A673 (cell line): ENCODE measurements around the gene CELSR1. TPM values are rescaled to one million over a fixed set of nuclear protein-coding genes. Genes with fewer than 3 reads are reported as not detected.

Experiments
- BruUV-seq: library from RNA; stranded (reverse); fragments of 400-500 nt; replicated peaks from 2 replicates; lab custom pipeline; 2021; lab: Mats Ljungman, UMichigan
- CTCF ChIA-PET: fragments of 300-600 bp; sonication (Branson Sonifier 250); formaldehyde crosslinking; loops from one replicate; lab custom pipeline; 2022; ENCODE audit warnings: antibody characterized with exemption; lab: Charles Lee
- POLR2A ChIA-PET: fragments of 300-600 bp; sonication (Branson Sonifier 250); formaldehyde crosslinking; loops from one replicate; lab custom pipeline; 2022; ENCODE audit warnings: antibody characterized with exemption; ENCODE audit not compliant: low non-redundant PET; lab: Charles Lee
- DNase-seq: peaks from one replicate; pipeline ENCODE4 v3.0.0-alpha.2; 2015; ENCODE audit warnings: low spot score
- H3K27ac ChIP-seq: fragments of 200-600 bp; sonication (generic); 2 replicates; pipeline ENCODE4 v1.5.1; 2016; ENCODE audit warnings: mixed run types, low read depth, mild to moderate bottlenecking, mixed read lengths, antibody characterized with exemption, low read length; ENCODE audit not compliant: poor library complexity, severe bottlenecking
- H3K27me3 ChIP-seq: fragments of 200-600 bp; sonication (generic); replicated peaks from 2 replicates; pipeline ENCODE4 v1.6.1; 2017; ENCODE audit warnings: mixed run types, low read depth, mild to moderate bottlenecking, mixed read lengths, antibody characterized with exemption, low read length; ENCODE audit not compliant: insufficient read depth, poor library complexity
- H3K36me3 ChIP-seq: fragments of 200-600 bp; sonication (generic); 2 replicates; pipeline ENCODE4 v1.6.1; 2016; ENCODE audit warnings: mixed run types, mild to moderate bottlenecking, mixed read lengths, antibody characterized with exemption, low read length; ENCODE audit not compliant: insufficient read depth, poor library complexity, severe bottlenecking
- H3K4me1 ChIP-seq: fragments of 200-600 bp; sonication (generic); 2 replicates; pipeline ENCODE4 v1.6.1; 2017; ENCODE audit warnings: mixed run types, mild to moderate bottlenecking, mixed read lengths, antibody characterized with exemption, low read length; ENCODE audit not compliant: insufficient read depth, poor library complexity, severe bottlenecking
- H3K4me3 ChIP-seq: fragments of 200-600 bp; sonication (generic); 2 replicates; pipeline ENCODE4 v1.5.1; 2016; ENCODE audit warnings: low read depth, mixed run types, mild to moderate bottlenecking, mixed read lengths, low read length; ENCODE audit not compliant: poor library complexity, severe bottlenecking
- H3K9me3 ChIP-seq: fragments of 200-600 bp; sonication (generic); 2 replicates; pipeline ENCODE4 v1.6.1; 2016; ENCODE audit warnings: mixed run types, low read depth, mild to moderate bottlenecking, mixed read lengths, antibody characterized with exemption, low read length; ENCODE audit not compliant: poor library complexity, severe bottlenecking
- EZH2 ChIP-seq: fragments of 200-600 bp; sonication (generic); IDR thresholded peaks from 2 replicates; pipeline ENCODE4 v1.6.1; 2017; ENCODE audit warnings: borderline replicate concordance, low read depth, mild to moderate bottlenecking, mixed read lengths, antibody characterized with exemption, low read length; ENCODE audit not compliant: poor library complexity, severe bottlenecking
- intact Hi-C: fragments of 100-400 bp; cut with micrococcal nuclease; formaldehyde crosslinking; loops from one replicate; pipeline ENCODE4 v1.10.0; 2022; ENCODE audit not compliant: unreplicated experiment
- total RNA-seq: library from RNA; stranded (reverse); gene quantifications from 2 replicates; pipeline ENCODE4 v1.2.3, GENCODE V29; 2021
- TF ChIP-seq, protein P1 (sequence below): fragments of 300-800, 200-600 bp; sonication (generic); conservative IDR thresholded peaks from 2 replicates; pipeline ENCODE4 v1.5.1; 2017; ENCODE audit warnings: low read depth, mild to moderate bottlenecking, antibody characterized with exemption, low read length, moderate library complexity, mixed read lengths

Gene CELSR1
- total RNA-seq, 1 experiment from 2014 or later, result 2.3 TPM

DNA sequence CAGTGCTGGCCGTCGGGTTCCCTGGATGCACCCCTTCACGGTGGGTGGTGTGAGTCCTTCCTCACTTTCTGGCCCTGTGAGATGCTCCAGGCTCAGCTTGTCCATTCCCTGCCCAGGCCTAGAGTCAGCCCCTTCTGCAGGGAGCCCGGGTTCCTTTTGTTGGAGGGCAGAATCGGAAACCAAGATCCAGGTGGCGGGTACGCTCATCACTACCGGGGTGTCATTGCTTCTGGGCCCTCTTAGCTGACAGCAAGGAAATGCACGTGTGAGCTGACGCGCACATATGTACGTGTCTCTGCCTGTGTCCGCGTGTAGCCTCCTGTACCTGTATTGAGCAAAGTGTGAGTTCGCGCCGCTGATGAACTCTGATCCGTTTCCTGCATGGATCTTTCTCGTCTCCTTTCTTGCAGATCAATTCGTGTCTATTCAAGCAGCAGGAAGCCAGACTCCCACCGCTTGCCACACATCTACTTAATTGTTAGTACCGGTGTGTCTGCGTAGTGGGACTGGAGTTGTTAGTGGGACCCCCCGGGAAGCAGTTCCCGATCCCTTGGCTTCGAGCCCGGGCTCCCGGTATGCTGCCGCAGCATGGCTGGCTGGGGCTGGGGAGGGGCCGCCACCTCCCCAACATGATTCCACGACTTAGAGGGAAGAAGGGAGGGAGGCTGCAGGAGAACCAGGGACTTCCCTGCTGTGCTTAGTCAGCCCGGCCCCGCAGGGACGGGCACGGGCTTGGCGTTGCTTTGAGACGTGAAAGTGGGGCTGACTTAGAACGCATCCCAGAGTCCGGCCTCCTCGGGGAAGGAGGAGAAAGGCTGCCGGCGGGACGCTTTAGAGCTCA lies 46.9 kb upstream of the CELSR1 start:
- H3K4me3 ChIP-seq, result peak overlapping the region; percentile 20
- no peaks in the 10 kb centered on the region for H3K9me3 ChIP-seq
- CTCF ChIA-PET, result no interaction called here
- no TSS peak for BruUV-seq
- peaks cover 47% of the 10 kb centered on the region for H3K4me1 ChIP-seq
- no peak overlapping the region for H3K27ac ChIP-seq
- POLR2A ChIA-PET, result no interaction called here
- TF ChIP-seq, protein P1, sequence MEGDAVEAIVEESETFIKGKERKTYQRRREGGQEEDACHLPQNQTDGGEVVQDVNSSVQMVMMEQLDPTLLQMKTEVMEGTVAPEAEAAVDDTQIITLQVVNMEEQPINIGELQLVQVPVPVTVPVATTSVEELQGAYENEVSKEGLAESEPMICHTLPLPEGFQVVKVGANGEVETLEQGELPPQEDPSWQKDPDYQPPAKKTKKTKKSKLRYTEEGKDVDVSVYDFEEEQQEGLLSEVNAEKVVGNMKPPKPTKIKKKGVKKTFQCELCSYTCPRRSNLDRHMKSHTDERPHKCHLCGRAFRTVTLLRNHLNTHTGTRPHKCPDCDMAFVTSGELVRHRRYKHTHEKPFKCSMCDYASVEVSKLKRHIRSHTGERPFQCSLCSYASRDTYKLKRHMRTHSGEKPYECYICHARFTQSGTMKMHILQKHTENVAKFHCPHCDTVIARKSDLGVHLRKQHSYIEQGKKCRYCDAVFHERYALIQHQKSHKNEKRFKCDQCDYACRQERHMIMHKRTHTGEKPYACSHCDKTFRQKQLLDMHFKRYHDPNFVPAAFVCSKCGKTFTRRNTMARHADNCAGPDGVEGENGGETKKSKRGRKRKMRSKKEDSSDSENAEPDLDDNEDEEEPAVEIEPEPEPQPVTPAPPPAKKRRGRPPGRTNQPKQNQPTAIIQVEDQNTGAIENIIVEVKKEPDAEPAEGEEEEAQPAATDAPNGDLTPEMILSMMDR, result no peak
- no peak for TF ChIP-seq EZH2
- peak; percentile 80 for DNase-seq
- H3K36me3 ChIP-seq, result no peaks in the 10 kb centered on the region
- intact Hi-C loops, result no loop called here
- H3K27me3 ChIP-seq, result no peaks in the 10 kb centered on the region

DNA sequence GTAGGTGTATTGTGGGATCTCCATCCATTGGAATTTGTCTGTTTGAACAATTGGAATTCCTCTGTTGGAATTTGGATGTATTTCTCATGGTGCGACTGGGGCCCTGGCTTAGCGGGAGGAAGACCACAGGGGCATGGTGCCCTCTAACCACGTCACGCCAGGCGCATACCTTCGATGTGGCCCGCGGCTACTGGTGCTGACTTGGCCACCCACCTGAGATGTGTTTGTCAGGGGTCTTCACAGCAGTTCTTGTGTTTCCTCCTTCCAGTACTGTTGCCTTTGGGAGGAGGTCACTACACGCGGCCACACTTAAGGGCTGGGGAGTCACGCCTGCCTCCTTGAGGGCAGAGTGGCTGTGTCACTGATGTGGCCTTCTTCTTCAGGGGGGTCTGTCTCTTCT lies 46.2 kb upstream of the CELSR1 start:
- no TSS peak for BruUV-seq
- POLR2A ChIA-PET, result no interaction called here
- Histone ChIP-seq H3K9me3 (no peaks in the 10 kb centered on the region), H3K27ac (no peak overlapping the region), H3K4me1 (peaks cover 54% of the 10 kb centered on the region), H3K27me3 (no peaks in the 10 kb centered on the region), H3K36me3 (no peaks in the 10 kb centered on the region), H3K4me3 (no peak overlapping the region)
- no peak for DNase-seq
- intact Hi-C loops, result no loop called here
- TF ChIP-seq EZH2, result no peak
- TF ChIP-seq, protein P1, result no peak
- CTCF ChIA-PET, result no interaction called here

DNA sequence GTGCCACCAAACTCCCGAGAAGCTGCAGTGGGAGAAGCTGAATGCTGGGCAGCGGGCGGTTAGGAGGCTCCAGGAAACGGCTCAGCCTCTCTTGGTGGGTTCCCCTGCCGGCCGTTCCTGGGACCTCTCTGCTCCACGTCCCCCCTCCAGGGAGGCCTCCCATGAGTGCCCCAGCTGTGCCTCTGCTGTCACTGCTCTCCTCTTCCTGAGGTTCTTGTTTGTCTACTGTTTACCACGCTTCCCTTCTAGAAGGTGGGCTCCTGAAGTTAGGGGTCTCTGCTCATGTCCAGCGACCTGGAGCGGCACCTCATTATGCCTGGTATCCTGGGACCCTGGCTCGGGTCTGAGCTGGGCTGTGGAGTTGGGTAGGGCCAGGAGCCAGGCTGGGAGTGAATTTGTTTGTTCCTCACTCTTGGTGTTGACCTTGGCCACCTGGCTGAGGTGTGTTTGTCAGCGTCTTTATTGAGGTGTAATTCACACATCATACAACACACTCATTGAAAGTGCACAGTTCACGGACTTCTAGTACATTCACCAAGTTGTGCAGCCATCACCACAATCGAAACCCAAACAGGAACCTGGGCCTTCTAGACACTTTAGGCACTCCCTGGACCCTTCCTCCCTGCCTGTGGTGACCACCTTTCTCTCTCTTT lies 45.0 kb upstream of the CELSR1 start:
- no peak overlapping the region for H3K4me3 ChIP-seq
- CTCF ChIA-PET, result no interaction called here
- DNase-seq, result no peak
- intact Hi-C loops, result no loop called here
- H3K4me1 ChIP-seq, result peaks cover 64% of the 10 kb centered on the region
- H3K27ac ChIP-seq, result no peak overlapping the region
- no peaks in the 10 kb centered on the region for H3K27me3 ChIP-seq
- POLR2A ChIA-PET, result no interaction called here
- no TSS peak for BruUV-seq
- H3K9me3 ChIP-seq, result no peaks in the 10 kb centered on the region
- H3K36me3 ChIP-seq, result no peaks in the 10 kb centered on the region
- TF ChIP-seq EZH2, result no peak
- TF ChIP-seq, protein P1, result no peak
